GM18505 (cell line): Measurements from ENCODE around the gene CIBAR2.

ENCODE experiments used
- ATAC-seq: cut with Tn5 transposase; IDR thresholded peaks from one replicate; pipeline ENCODE4 v1.9.1; 2021; ENCODE audit not compliant: unreplicated experiment
- POLR2A ChIP-seq: IDR thresholded peaks from 4 replicates; pipeline ENCODE4 v1.6.1; 2011; ENCODE audit warnings: borderline replicate concordance; ENCODE audit not compliant: insufficient read depth, insufficient read length; ENCODE audit errors: extremely low read depth

The CIBAR2 gene

GRCh38 chr16:85138825-85139627, 26.8 kb upstream of the CIBAR2 start:
- no peak for TF ChIP-seq POLR2A
- no peak for ATAC-seq

GRCh38 chr16:85138073-85138824, 26.0 kb upstream of the CIBAR2 start:
- ATAC-seq = no peak
- no peak for TF ChIP-seq POLR2A

GRCh38 chr16:85137323-85138072, 25.2 kb upstream of the CIBAR2 start:
- TF ChIP-seq POLR2A = no peak

GRCh38 chr16:85136702-85137322, 24.5 kb upstream of the CIBAR2 start:
- TF ChIP-seq POLR2A = no peak
- ATAC-seq = no peak

More at GRCh38 chr16:85137323-85138072, 25.2 kb upstream of the CIBAR2 start:
- ATAC-seq = no peak

- ATAC-seq = no peak
These were observed 24.0 kb upstream of the CIBAR2 start for GRCh38 chr16:85136213-85136701.

GRCh38 chr16:85134789-85135142, 22.5 kb upstream of the CIBAR2 start:
- no peak for TF ChIP-seq POLR2A
- ATAC-seq = no peak

More at GRCh38 chr16:85136213-85136701, 24.0 kb upstream of the CIBAR2 start:
- no peak for TF ChIP-seq POLR2A

- no peak for TF ChIP-seq POLR2A
- no peak for ATAC-seq
These were observed 22.0 kb upstream of the CIBAR2 start for GRCh38 chr16:85134076-85134788.

GRCh38 chr16:85133290-85133599, 21.0 kb upstream of the CIBAR2 start:
- ATAC-seq = no peak
- TF ChIP-seq POLR2A = no peak

- no peak for ATAC-seq
- TF ChIP-seq POLR2A = no peak
These were observed 20.4 kb upstream of the CIBAR2 start for GRCh38 chr16:85132456-85133289.

GRCh38 chr16:85130705-85131028, 18.4 kb upstream of the CIBAR2 start:
- no peak for TF ChIP-seq POLR2A
- ATAC-seq = no peak

- no peak for ATAC-seq
- no peak for TF ChIP-seq POLR2A
These were observed 17.8 kb upstream of the CIBAR2 start for GRCh38 chr16:85129876-85130704.
